Transverse colon (tissue), 4 donors: ENCODE results near the gene IL18R1.

ENCODE experiments used
- CTCF ChIP-seq, 5 experiments: fragments of 200-600 bp in 3 of 5; fragments of 450-650 bp in 2 of 5; sonication (generic) in 3 of 5; IDR thresholded peaks; 1 replicate in 2 of 5; 2 replicates in 3 of 5; pipeline ENCODE4 v1.5.1; 2016 to 2017; ENCODE audit warnings: antibody characterized with exemption in 5 of 5, inconsistent platforms in 3 of 5, mild to moderate bottlenecking in 2 of 5, moderate library complexity in 1 of 5
- EP300 ChIP-seq: sonication (generic); formaldehyde crosslinking; IDR thresholded peaks from one replicate; pipeline ENCODE4 v1.6.1; 2017; ENCODE audit warnings: antibody characterized with exemption, low read depth
- POLR2A ChIP-seq: fragments of 450-650 bp; IDR thresholded peaks from one replicate; pipeline ENCODE4 v1.6.1; 2016; ENCODE audit warnings: antibody characterized with exemption, mild to moderate bottlenecking, moderate library complexity
- POLR2AphosphoS5 ChIP-seq, 3 donors: sonication (generic); formaldehyde crosslinking; IDR thresholded peaks; one replicate each; pipeline ENCODE4 v1.6.1; 2016; ENCODE audit warnings: antibody characterized with exemption in 3 of 3

DNA sequence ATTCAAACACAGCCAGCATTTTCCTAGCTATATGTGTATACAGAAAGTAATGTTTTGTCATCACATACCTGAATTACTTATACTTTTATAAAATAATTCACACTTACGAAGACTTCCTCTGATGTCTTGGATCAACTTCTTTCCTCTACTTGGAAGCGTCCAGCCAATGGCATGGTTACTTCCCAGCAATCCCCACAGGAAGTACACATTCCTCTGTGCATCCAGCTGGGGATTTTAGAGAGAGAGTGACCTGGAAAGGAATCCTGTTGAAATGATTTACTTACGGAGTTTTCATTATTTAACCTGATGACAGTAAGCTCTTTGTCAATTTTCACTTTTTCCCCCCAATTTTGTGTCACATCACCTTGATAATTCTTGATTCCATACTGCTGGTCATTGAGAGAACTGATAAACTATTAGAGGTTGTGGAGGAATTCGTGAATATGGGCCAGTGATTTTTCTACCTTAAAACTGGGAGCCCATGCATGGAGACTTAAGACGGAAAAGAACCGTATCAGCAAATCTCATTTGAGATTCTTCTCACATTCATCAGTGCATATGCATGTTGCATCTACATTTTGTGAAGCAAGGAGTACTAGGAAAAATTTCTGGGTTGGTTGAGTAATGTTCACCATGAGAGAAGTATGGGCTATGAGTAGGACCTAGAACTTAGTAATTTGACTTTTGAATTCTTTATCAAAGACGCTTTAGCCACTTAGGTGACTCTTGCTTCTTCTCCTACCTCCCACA is 9.0 kb upstream of the IL18R1 start:
- TF ChIP-seq EP300 (no peak), CTCF (IDR thresholded peaks at IDR 0.05) (no peak), POLR2AphosphoS5 (IDR thresholded peaks at IDR 0.05) (no peak), POLR2A (no peak)
